HG02588 (cell line): Measurements from ENCODE around the gene CCDC51.
"Not testable (repeated sequence)": the region's sequence is repeated elsewhere in the genome, so short reads cannot be mapped to it uniquely, and the experiment has no call there.

Source experiments
- ATAC-seq: cut with Tn5 transposase; IDR thresholded peaks from one replicate; pipeline ENCODE4 v1.9.1; 2021; ENCODE audit warnings: mild to moderate bottlenecking, moderate library complexity; ENCODE audit not compliant: unreplicated experiment

The CCDC51 gene

GRCh38 chr3:48439820-48440589 lies at the start of gene CCDC51, which contains the start of gene TMA7:
Gene CCDC51 (minus strand): TSS chr3:48440119. CDS start chr3:48435128, 4,991 bp downstream.
Gene TMA7 (plus strand): TSS chr3:48440257. CDS start chr3:48440297, 40 bp downstream.
- peak; percentile 94 for ATAC-seq

- ATAC-seq: no peak
Measured at GRCh38 chr3:48486952-48487351, 47.0 kb upstream of the CCDC51 start.

- not testable (repeated sequence) for ATAC-seq
Measured at GRCh38 chr3:48482822-48483221, 42.9 kb upstream of the CCDC51 start.

- ATAC-seq: not testable (repeated sequence)
Measured at GRCh38 chr3:48480891-48481290, 41.0 kb upstream of the CCDC51 start.

GRCh38 chr3:48478626-48479555 lies 39.0 kb upstream of the CCDC51 start:
- ATAC-seq: no peak

GRCh38 chr3:48477959-48478520 lies 38.1 kb upstream of the CCDC51 start:
- ATAC-seq: no peak

GRCh38 chr3:48476426-48477053 lies 36.6 kb upstream of the CCDC51 start:
- ATAC-seq: no peak

- ATAC-seq: no peak
Measured at GRCh38 chr3:48475188-48475587, 35.3 kb upstream of the CCDC51 start.

- ATAC-seq: no peak
Measured at GRCh38 chr3:48474619-48475018, 34.7 kb upstream of the CCDC51 start.

GRCh38 chr3:48474031-48474430 lies 34.1 kb upstream of the CCDC51 start:
- not testable (repeated sequence) for ATAC-seq

GRCh38 chr3:48473617-48473952 lies 33.7 kb upstream of the CCDC51 start:
- no peak for ATAC-seq

GRCh38 chr3:48472923-48473616 lies 33.2 kb upstream of the CCDC51 start:
- ATAC-seq: peak; percentile 84

GRCh38 chr3:48472673-48472922 lies 32.7 kb upstream of the CCDC51 start:
- no peak for ATAC-seq

GRCh38 chr3:48470286-48470685 lies 30.4 kb upstream of the CCDC51 start:
- no peak for ATAC-seq

- ATAC-seq: no peak
Measured at GRCh38 chr3:48469046-48469915, 29.4 kb upstream of the CCDC51 start.

- no peak for ATAC-seq
Measured at GRCh38 chr3:48468329-48468731, 28.4 kb upstream of the CCDC51 start.

GRCh38 chr3:48467473-48468267 lies 27.8 kb upstream of the CCDC51 start:
- ATAC-seq: no peak

GRCh38 chr3:48467110-48467454 lies 27.2 kb upstream of the CCDC51 start:
- ATAC-seq: no peak
